WERI-Rb-1 (cell line): ENCODE measurements around the gene NFS1.
"Not testable (repeated sequence)": the region's sequence is repeated elsewhere in the genome, so short reads cannot be mapped to it uniquely, and the experiment has no call there.

Experiments used
- DNase-seq: peaks from one replicate; pipeline ENCODE4 v3.0.0-alpha.2; 2020
- H3K27ac ChIP-seq: fragments of 250-450 bp; sonication (Bioruptor Pico); 2 replicates; pipeline ENCODE4 v1.5.1; 2020; ENCODE audit warnings: mild to moderate bottlenecking, moderate library complexity
- H3K27me3 ChIP-seq: fragments of 250-450 bp; sonication (Bioruptor Pico); 2 replicates; pipeline ENCODE4 v1.5.1; 2021; ENCODE audit warnings: mild to moderate bottlenecking, low read depth, moderate library complexity; ENCODE audit not compliant: insufficient read depth, severe bottlenecking
- H3K36me3 ChIP-seq: fragments of 250-450 bp; sonication (Bioruptor Pico); 2 replicates; pipeline ENCODE4 v1.5.1; 2020; ENCODE audit warnings: mild to moderate bottlenecking, moderate library complexity
- H3K4me3 ChIP-seq: 2 replicates; pipeline ENCODE4 v1.5.1; 2011; ENCODE audit warnings: low read depth, mild to moderate bottlenecking, control low read depth, low read length
- H3K9me3 ChIP-seq: fragments of 250-450 bp; sonication (Bioruptor Pico); 2 replicates; pipeline ENCODE4 v1.5.1; 2021; ENCODE audit warnings: mild to moderate bottlenecking, moderate library complexity; ENCODE audit not compliant: severe bottlenecking
- TF ChIP-seq, protein P1 (sequence below): IDR thresholded peaks from 2 replicates; pipeline ENCODE4 v1.5.1; 2011; ENCODE audit warnings: low read depth, mild to moderate bottlenecking, control low read depth, inconsistent platforms, low read length

Gene NFS1

DNA sequence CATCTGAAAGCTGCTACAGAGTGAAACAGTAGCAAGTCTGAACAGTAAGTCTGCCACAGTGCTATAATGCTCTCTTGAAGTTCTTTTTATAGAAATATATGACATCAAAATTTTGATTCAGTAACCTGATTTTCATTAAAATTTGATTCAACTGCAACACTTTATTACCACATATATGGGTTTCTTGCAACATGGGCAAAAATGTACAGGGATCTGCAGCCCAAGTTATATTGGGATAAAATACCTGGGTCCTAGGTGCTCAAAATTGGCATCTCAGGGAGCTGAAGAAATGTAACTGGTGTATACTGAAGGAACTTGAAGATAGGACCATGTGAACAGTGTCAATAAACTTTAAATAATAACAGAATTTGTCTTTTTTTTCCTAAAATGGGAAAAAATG is 10.9 kb upstream of the NFS1 start:
- no peak for DNase-seq
- TF ChIP-seq, protein P1, sequence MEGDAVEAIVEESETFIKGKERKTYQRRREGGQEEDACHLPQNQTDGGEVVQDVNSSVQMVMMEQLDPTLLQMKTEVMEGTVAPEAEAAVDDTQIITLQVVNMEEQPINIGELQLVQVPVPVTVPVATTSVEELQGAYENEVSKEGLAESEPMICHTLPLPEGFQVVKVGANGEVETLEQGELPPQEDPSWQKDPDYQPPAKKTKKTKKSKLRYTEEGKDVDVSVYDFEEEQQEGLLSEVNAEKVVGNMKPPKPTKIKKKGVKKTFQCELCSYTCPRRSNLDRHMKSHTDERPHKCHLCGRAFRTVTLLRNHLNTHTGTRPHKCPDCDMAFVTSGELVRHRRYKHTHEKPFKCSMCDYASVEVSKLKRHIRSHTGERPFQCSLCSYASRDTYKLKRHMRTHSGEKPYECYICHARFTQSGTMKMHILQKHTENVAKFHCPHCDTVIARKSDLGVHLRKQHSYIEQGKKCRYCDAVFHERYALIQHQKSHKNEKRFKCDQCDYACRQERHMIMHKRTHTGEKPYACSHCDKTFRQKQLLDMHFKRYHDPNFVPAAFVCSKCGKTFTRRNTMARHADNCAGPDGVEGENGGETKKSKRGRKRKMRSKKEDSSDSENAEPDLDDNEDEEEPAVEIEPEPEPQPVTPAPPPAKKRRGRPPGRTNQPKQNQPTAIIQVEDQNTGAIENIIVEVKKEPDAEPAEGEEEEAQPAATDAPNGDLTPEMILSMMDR, result no peak
- H3K4me3 ChIP-seq, result no peak overlapping the region
- H3K27ac ChIP-seq, result no peak overlapping the region
- H3K27me3 ChIP-seq, result no peaks in the 10 kb centered on the region
- H3K9me3 ChIP-seq, result no peaks in the 10 kb centered on the region
- peaks cover 96% of the 10 kb centered on the region for H3K36me3 ChIP-seq

GRCh38 chr20:35709259-35709658 is 10.1 kb upstream of the NFS1 start:
- Histone ChIP-seq H3K27me3 (no peaks in the 10 kb centered on the region), H3K27ac (no peak overlapping the region), H3K9me3 (no peaks in the 10 kb centered on the region), H3K4me3 (no peak overlapping the region), H3K36me3 (peaks cover 96% of the 10 kb centered on the region)
- DNase-seq, result no peak
- TF ChIP-seq, protein P1, result no peak

DNA sequence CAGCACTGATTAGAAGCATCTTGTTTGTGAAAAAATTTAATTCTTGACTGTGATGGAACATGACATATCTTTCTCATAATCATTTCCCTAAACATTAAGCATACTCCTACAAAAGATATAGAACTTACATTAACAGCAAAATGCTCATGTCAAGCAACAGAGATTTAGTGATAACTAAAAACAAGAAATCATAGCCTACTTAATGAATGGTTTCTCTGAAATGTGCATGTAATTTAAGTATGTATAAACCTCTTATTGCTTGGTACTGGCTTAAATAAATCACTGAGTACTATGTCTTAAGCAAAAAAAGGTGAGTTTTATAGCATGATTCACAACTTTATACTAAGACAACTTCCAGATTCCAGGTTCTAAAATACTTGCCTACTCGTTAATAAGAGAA is 9.3 kb upstream of the NFS1 start:
- Histone ChIP-seq H3K36me3 (peaks cover 96% of the 10 kb centered on the region), H3K9me3 (no peaks in the 10 kb centered on the region), H3K4me3 (no peak overlapping the region), H3K27me3 (no peaks in the 10 kb centered on the region), H3K27ac (no peak overlapping the region)
- TF ChIP-seq, protein P1, result no peak
- no peak for DNase-seq

- peaks cover 99% of the 10 kb centered on the region for H3K36me3 ChIP-seq
- not testable (repeated sequence) for H3K9me3 ChIP-seq, H3K27ac ChIP-seq
Observed at GRCh38 chr20:35706591-35707529, 7.7 kb upstream of the NFS1 start.

DNA sequence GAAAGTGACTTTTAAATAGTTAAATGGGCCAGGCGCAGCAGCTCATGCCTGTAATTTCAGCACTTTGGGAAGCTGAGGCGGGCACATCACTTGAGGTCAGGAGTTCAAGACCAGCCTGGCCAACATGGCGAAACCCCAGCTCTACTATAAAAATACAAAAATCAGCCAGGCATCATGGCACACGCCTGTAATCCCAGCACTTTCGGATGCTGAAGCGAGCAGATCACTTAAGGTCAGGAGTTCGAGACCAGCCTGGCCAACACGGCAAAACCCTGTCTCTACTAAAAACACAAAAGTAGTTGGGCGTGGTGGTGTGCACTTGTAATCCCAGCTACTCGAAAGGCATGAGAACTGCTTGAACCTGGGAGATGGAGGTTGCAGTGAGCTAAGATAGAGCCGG is 6.7 kb upstream of the NFS1 start:
- H3K9me3 ChIP-seq, H3K4me3 ChIP-seq, H3K27me3 ChIP-seq, H3K27ac ChIP-seq, DNase-seq: not testable (repeated sequence)
- peaks cover 99% of the 10 kb centered on the region for H3K36me3 ChIP-seq

More at GRCh38 chr20:35706591-35707529, 7.7 kb upstream of the NFS1 start:
- not testable (repeated sequence) for DNase-seq, H3K4me3 ChIP-seq, H3K27me3 ChIP-seq

DNA sequence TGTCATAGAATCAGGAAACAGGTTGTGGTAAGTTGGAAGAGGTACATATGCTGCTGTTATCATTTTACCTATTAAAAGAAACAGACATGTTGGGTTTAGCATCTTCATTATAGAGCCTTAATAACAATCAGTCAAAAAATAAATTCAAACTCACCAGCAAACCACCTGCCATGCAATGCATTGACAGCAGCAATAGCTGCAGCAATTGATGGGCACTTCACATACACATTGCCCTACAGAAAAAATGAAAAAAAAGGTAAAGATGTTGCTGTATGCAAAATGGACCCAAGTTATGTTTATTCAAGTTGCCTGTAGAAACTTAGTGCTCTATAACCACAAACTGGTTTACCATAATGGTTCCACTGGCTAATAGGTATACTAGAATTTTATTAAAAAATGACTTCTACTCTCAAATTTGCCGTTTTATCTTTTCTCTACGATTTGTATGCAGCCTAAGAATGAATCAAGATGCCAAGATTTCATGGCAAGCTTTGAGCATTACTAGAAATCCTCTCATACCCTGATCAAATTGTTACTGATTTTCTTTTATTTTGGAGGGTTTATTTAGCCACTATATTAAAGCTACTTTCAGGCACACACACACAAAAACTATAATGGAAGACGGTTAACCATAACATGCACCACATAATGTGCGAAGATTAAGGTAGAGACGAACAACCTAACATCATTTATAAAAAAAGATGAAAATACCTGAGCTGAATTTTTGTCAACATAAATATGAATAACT is 5.5 kb upstream of the NFS1 start:
- H3K9me3 ChIP-seq, result no peaks in the 10 kb centered on the region
- H3K36me3 ChIP-seq, result peaks cover 90% of the 10 kb centered on the region
- no peak overlapping the region for H3K27ac ChIP-seq
- no peak for DNase-seq
- TF ChIP-seq, protein P1, result no peak
- H3K4me3 ChIP-seq, result no peak overlapping the region
- H3K27me3 ChIP-seq, result no peaks in the 10 kb centered on the region
